ENCODE results near the gene ACAD8. TPM values are rescaled to one million over a fixed set of nuclear protein-coding genes. Genes with fewer than 3 reads are reported as not detected.
A peak's percentile ranks its signal among the peaks of the same experiment; 100 is the strongest.

ACAD8 gene
- total RNA-seq, 1 experiment from 2014 or later, result 34.8 TPM

GRCh38 chr11:134223836-134224709, 29.3 kb upstream of the ACAD8 start, which contains the start of the genes NCAPD3 and VPS26B:
NCAPD3 (minus strand) TSS chr11:134223967; CDS start chr11:134223926, 41 bp downstream.
VPS26B (plus strand) TSS chr11:134224671; CDS start chr11:134225123, 452 bp downstream.
- ChIA-PET CTCF (interaction anchor here (0.7 to 1.3 kb wide), 3 partner anchors 15 to 20 kb away, joined by 3 to 4 read pairs (median 4); no protein-coding TSS in a partner anchor), POLR2A (ENCODE audit: low non-redundant PET) (interaction anchor here (0.7 kb wide), 1 partner anchor 114 kb away, joined by 8 read pairs; no protein-coding TSS in a partner anchor)
- no peak for TF ChIP-seq EZH2 (IDR thresholded peaks at IDR 0.05; ENCODE audit: borderline replicate concordance, low read depth, low read length, poor library complexity, severe bottlenecking)
- no peak for TF ChIP-seq CTCF (conservative IDR thresholded peaks at IDR 0.05; ENCODE audit: low read depth, low read length)
- no TSS peak for BruUV-seq (replicated peaks)
- Histone ChIP-seq H3K4me3 (ENCODE audit: low read depth, low read length, poor library complexity, severe bottlenecking) (peak within 1 kb of the TSS; percentile 65), H3K27ac (ENCODE audit: low read depth, low read length, poor library complexity, severe bottlenecking) (peak within 1 kb of the TSS; percentile 79), H3K9me3 (ENCODE audit: low read depth, low read length, poor library complexity, severe bottlenecking) (no peaks in the 10 kb centered on the region), H3K36me3 (ENCODE audit: insufficient read depth, low read length, poor library complexity, severe bottlenecking) (peaks cover 21% of the 10 kb centered on the region), H3K27me3 (replicated peaks; ENCODE audit: insufficient read depth, low read depth, low read length, poor library complexity) (no peaks in the 10 kb centered on the region), H3K4me1 (ENCODE audit: insufficient read depth, low read length, poor library complexity, severe bottlenecking) (peaks cover 12% of the 10 kb centered on the region)
- DNase-seq (ENCODE audit: low spot score), result peak; percentile 99
- intact Hi-C loops (cut with micrococcal nuclease; ENCODE audit: unreplicated experiment), result loop anchor here (2.0 kb wide), 1 partner anchor 29 kb away; the partner anchor contains the start of genes ACAD8 and THYN1

- H3K27ac ChIP-seq (ENCODE audit: low read depth, low read length, poor library complexity, severe bottlenecking), result peak overlapping the region; percentile 79
- DNase-seq (ENCODE audit: low spot score), result peak; percentile 87
- intact Hi-C loops (cut with micrococcal nuclease; ENCODE audit: unreplicated experiment), result loop anchor here (2.0 kb wide), 1 partner anchor 28 kb away; the partner anchor contains the start of genes ACAD8 and THYN1
- H3K4me1 ChIP-seq (ENCODE audit: insufficient read depth, low read length, poor library complexity, severe bottlenecking), result peaks cover 12% of the 10 kb centered on the region
- H3K4me3 ChIP-seq (ENCODE audit: low read depth, low read length, poor library complexity, severe bottlenecking), result peak overlapping the region; percentile 65
- CTCF ChIA-PET, result interaction anchor here (1.3 kb wide), 1 partner anchor 18 kb away, joined by 4 read pairs; no protein-coding TSS in a partner anchor
- H3K9me3 ChIP-seq (ENCODE audit: low read depth, low read length, poor library complexity, severe bottlenecking), result no peaks in the 10 kb centered on the region
- POLR2A ChIA-PET (ENCODE audit: low non-redundant PET), result interaction anchor here (0.6 kb wide), 1 partner anchor 73 kb away, joined by 5 read pairs; no protein-coding TSS in a partner anchor
- no peaks in the 10 kb centered on the region for H3K27me3 ChIP-seq (replicated peaks; ENCODE audit: insufficient read depth, low read depth, low read length, poor library complexity)
- no peak for TF ChIP-seq CTCF (conservative IDR thresholded peaks at IDR 0.05; ENCODE audit: low read depth, low read length)
- no peak for TF ChIP-seq EZH2 (IDR thresholded peaks at IDR 0.05; ENCODE audit: borderline replicate concordance, low read depth, low read length, poor library complexity, severe bottlenecking)
- peaks cover 12% of the 10 kb centered on the region for H3K36me3 ChIP-seq (ENCODE audit: insufficient read depth, low read length, poor library complexity, severe bottlenecking)
- BruUV-seq (replicated peaks), result no TSS peak
Observed at GRCh38 chr11:134224710-134225664, 28.4 kb upstream of the ACAD8 start.

GRCh38 chr11:134226806-134227325, 26.5 kb upstream of the ACAD8 start:
- CTCF ChIA-PET, result no interaction called here
- H3K4me3 ChIP-seq (ENCODE audit: low read depth, low read length, poor library complexity, severe bottlenecking), result peak overlapping the region; percentile 65
- no peaks in the 10 kb centered on the region for H3K36me3 ChIP-seq (ENCODE audit: insufficient read depth, low read length, poor library complexity, severe bottlenecking)
- H3K27me3 ChIP-seq (replicated peaks; ENCODE audit: insufficient read depth, low read depth, low read length, poor library complexity), result no peaks in the 10 kb centered on the region
- TF ChIP-seq CTCF (conservative IDR thresholded peaks at IDR 0.05; ENCODE audit: low read depth, low read length) (no peak), EZH2 (IDR thresholded peaks at IDR 0.05; ENCODE audit: borderline replicate concordance, low read depth, low read length, poor library complexity, severe bottlenecking) (no peak)
- H3K27ac ChIP-seq (ENCODE audit: low read depth, low read length, poor library complexity, severe bottlenecking), result no peak overlapping the region
- TSS peak; percentile 18 for BruUV-seq (replicated peaks)
- H3K9me3 ChIP-seq (ENCODE audit: low read depth, low read length, poor library complexity, severe bottlenecking), result no peaks in the 10 kb centered on the region
- peaks cover 12% of the 10 kb centered on the region for H3K4me1 ChIP-seq (ENCODE audit: insufficient read depth, low read length, poor library complexity, severe bottlenecking)
- intact Hi-C loops (cut with micrococcal nuclease; ENCODE audit: unreplicated experiment), result no loop called here
- POLR2A ChIA-PET (ENCODE audit: low non-redundant PET), result no interaction called here
- no peak for DNase-seq (ENCODE audit: low spot score)

Data from A673 (cell line).